NT2/D1 (cell line): Measurements from ENCODE around the gene ITPRIP.

Source experiments
- DNase-seq: peaks from one replicate; pipeline ENCODE4 v3.0.0-alpha.2; 2011; ENCODE audit warnings: low read depth, low spot score
- H3K27me3 ChIP-seq: 2 replicates; pipeline ENCODE4 v1.6.0; 2011; ENCODE audit warnings: mild to moderate bottlenecking; ENCODE audit not compliant: insufficient read length, insufficient read depth
- H3K36me3 ChIP-seq: 2 replicates; pipeline ENCODE4 v1.6.1; 2011; ENCODE audit warnings: mild to moderate bottlenecking, low read length, mixed read lengths; ENCODE audit not compliant: insufficient read depth, insufficient read length
- H3K4me1 ChIP-seq: 2 replicates; pipeline ENCODE4 v1.5.1; 2011; ENCODE audit not compliant: insufficient read depth, insufficient read length
- H3K4me3 ChIP-seq: 2 replicates; pipeline ENCODE4 v1.5.1; 2011; ENCODE audit warnings: low read depth; ENCODE audit not compliant: insufficient read length
- H3K9ac ChIP-seq: 2 replicates; pipeline ENCODE4 v1.6.0; 2011; ENCODE audit warnings: low read depth; ENCODE audit not compliant: insufficient read length
- H3K9me3 ChIP-seq: 2 replicates; pipeline ENCODE4 v1.5.1; 2011; ENCODE audit warnings: mild to moderate bottlenecking, low read length; ENCODE audit not compliant: insufficient read depth
- SUZ12 ChIP-seq: IDR thresholded peaks from 2 replicates; pipeline ENCODE4 v1.6.1; 2011; ENCODE audit not compliant: insufficient read length, insufficient read depth; ENCODE audit errors: extremely low read depth
- YY1 ChIP-seq: IDR thresholded peaks from 2 replicates; pipeline ENCODE4 v1.6.1; 2011; ENCODE audit not compliant: insufficient read length, insufficient read depth
- ZNF274 ChIP-seq: IDR thresholded peaks from 2 replicates; pipeline ENCODE4 v1.6.1; 2011; ENCODE audit warnings: mild to moderate bottlenecking, low read depth, low read length

Gene ITPRIP

DNA sequence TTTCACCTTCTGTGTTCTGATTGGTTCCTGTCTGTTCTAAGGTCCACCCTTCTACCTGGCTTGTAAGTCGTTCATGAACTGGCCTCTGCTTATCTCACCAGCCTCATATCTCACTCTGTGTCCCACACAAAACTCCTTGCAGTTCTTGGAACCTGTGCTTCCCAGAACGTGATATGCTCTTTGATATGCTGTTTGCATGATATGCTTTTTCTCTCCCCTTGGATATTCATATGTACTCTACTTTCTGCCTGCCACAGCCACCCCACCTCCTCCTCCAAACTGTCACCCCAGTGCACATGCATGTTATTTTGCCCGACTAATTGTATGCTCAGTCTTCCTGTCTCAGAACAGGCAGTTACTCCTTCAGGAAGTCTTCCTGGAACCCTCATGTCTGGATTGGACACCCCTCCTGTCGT, 1.9 kb upstream of the ITPRIP start:
- H3K36me3 ChIP-seq: peaks cover 6% of the 10 kb centered on the region
- peaks cover 17% of the 10 kb centered on the region for H3K27me3 ChIP-seq
- no peak for DNase-seq
- no peak for TF ChIP-seq ZNF274
- TF ChIP-seq YY1: no peak
- no peak for TF ChIP-seq SUZ12
- peaks cover 3% of the 10 kb centered on the region for H3K4me1 ChIP-seq
- no peak overlapping the region for H3K9ac ChIP-seq
- H3K9me3 ChIP-seq: no peaks in the 10 kb centered on the region
- no peak overlapping the region for H3K4me3 ChIP-seq

- H3K36me3 ChIP-seq: peaks cover 11% of the 10 kb centered on the region
- H3K27me3 ChIP-seq: peaks cover 17% of the 10 kb centered on the region
- no peaks in the 10 kb centered on the region for H3K9me3 ChIP-seq
- no peak for TF ChIP-seq SUZ12
- no peak for TF ChIP-seq YY1
- TF ChIP-seq ZNF274: no peak
- peak overlapping the region; percentile 75 for H3K4me3 ChIP-seq
- peaks cover 3% of the 10 kb centered on the region for H3K4me1 ChIP-seq
- H3K9ac ChIP-seq: peak overlapping the region; percentile 21
- DNase-seq: no peak
Measured at GRCh38 chr10:104339469-104340110, 1.3 kb upstream of the ITPRIP start.

- TF ChIP-seq YY1 (no peak), SUZ12 (no peak), ZNF274 (no peak)
- Histone ChIP-seq H3K4me3 (peak overlapping the region; percentile 75), H3K9me3 (no peaks in the 10 kb centered on the region), H3K9ac (peak overlapping the region; percentile 79), H3K36me3 (peaks cover 16% of the 10 kb centered on the region), H3K27me3 (peaks cover 17% of the 10 kb centered on the region), H3K4me1 (peaks cover 9% of the 10 kb centered on the region)
- no peak for DNase-seq
Measured at GRCh38 chr10:104337521-104337984, 712 bp downstream of the ITPRIP start.

DNA sequence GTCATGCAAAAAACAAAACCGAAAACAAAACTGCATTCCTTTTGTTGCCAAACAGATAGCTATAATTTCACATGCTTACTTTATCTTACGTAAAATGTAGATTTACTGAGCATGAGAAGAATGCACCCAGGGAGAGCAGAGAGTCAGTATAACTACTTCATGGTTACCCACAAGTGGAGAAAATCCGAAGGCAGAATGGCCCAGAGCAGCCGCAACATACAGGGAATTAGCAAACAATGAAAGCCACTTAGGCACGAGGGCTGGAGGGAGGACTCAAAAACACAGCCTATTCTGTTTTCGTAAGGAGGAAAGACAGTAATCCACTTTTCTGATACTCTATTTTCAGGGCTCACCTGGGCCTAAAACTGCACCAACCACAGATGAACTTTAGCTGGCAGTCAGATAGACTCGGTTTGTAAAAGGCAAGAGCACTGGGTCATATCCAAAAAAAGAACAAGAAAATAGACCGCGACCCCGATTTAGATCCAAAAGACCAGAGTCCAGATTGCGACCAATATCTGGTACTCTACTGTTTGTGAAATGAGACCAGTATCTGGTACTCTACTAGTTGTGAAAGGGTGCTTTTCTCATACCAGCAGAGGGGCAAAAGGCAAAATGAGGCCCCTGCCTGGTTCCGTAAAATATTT, 1.3 kb downstream of the ITPRIP start:
- Histone ChIP-seq H3K36me3 (peaks cover 16% of the 10 kb centered on the region), H3K27me3 (peaks cover 17% of the 10 kb centered on the region), H3K9ac (peak overlapping the region; percentile 65), H3K4me1 (peaks cover 9% of the 10 kb centered on the region), H3K4me3 (peak overlapping the region; percentile 75), H3K9me3 (no peaks in the 10 kb centered on the region)
- no peak for DNase-seq
- no peak for TF ChIP-seq SUZ12
- no peak for TF ChIP-seq ZNF274
- no peak for TF ChIP-seq YY1

- TF ChIP-seq SUZ12 (no peak), YY1 (no peak), ZNF274 (no peak)
- H3K4me3 ChIP-seq: no peak overlapping the region
- peaks cover 12% of the 10 kb centered on the region for H3K27me3 ChIP-seq
- peaks cover 16% of the 10 kb centered on the region for H3K36me3 ChIP-seq
- peaks cover 12% of the 10 kb centered on the region for H3K4me1 ChIP-seq
- H3K9ac ChIP-seq: no peak overlapping the region
- no peak for DNase-seq
- H3K9me3 ChIP-seq: no peaks in the 10 kb centered on the region
Measured at GRCh38 chr10:104334965-104335650, 3.2 kb downstream of the ITPRIP start.

- Histone ChIP-seq H3K4me1 (peaks cover 18% of the 10 kb centered on the region), H3K9ac (no peak overlapping the region), H3K4me3 (no peak overlapping the region), H3K9me3 (no peaks in the 10 kb centered on the region), H3K36me3 (peaks cover 16% of the 10 kb centered on the region), H3K27me3 (peaks cover 7% of the 10 kb centered on the region)
- TF ChIP-seq YY1: no peak
- TF ChIP-seq SUZ12: no peak
- no peak for TF ChIP-seq ZNF274
- DNase-seq: no peak
Measured at GRCh38 chr10:104334561-104334960, 3.7 kb downstream of the ITPRIP start.
